HCT116 (cell line): ENCODE measurements around the gene ZNF674. TPM values are rescaled to one million over a fixed set of nuclear protein-coding genes. Genes with fewer than 3 reads are reported as not detected.
"Not testable (repeated sequence)": the region's sequence is repeated elsewhere in the genome, so short reads cannot be mapped to it uniquely, and the experiment has no call there.

Experiments
- ATAC-seq: fragments of 200-7000 bp; cut with Tn5 transposase; 2 replicates; pipeline ENCODE4 v1.9.1; 2020; ENCODE audit warnings: mild to moderate bottlenecking, moderate library complexity
- BruUV-seq: library from RNA; stranded (reverse); fragments of 400-500 nt; replicated peaks from 2 replicates; lab custom pipeline; 2021; lab: Mats Ljungman, UMichigan
- CTCF ChIA-PET: fragments of 300-600 bp; sonication (Branson Sonifier 250); formaldehyde crosslinking; loops from one replicate; lab custom pipeline; 2021; ENCODE audit warnings: antibody characterized with exemption; lab: Charles Lee
- POLR2A ChIA-PET: fragments of 300-600, 350-600 bp; sonication (Branson Sonifier 250); formaldehyde crosslinking; loops from one replicate; lab custom pipeline; 2021; ENCODE audit warnings: antibody characterized with exemption; lab: Charles Lee
- RAD21 ChIA-PET, 2 experiments: fragments of 300-600 bp; sonication (Branson Sonifier 250); formaldehyde crosslinking; loops; one replicate each; lab custom pipeline; 2023; ENCODE audit warnings: low total read pairs in 2 of 2; ENCODE audit not compliant: uncharacterized antibody in 2 of 2, unreplicated experiment in 2 of 2, low non-redundant PET in 1 of 2; lab: Charles Lee
- DNase-seq: peaks from one replicate; pipeline ENCODE4 v3.0.0-alpha.2; 2010; ENCODE audit warnings: low read depth, low spot score
- H2AFZ ChIP-seq: fragments of 200-600 bp; shearing (Covaris generic), sonication (generic); 2 replicates; pipeline ENCODE4 v1.6.1; 2017; ENCODE audit warnings: low read depth, mixed run types, mixed read lengths, antibody characterized with exemption, low read length; ENCODE audit not compliant: poor library complexity, severe bottlenecking
- H3K27ac ChIP-seq: 2 replicates; pipeline ENCODE4 v1.5.1; 2012; ENCODE audit warnings: low read depth, low read length
- H3K27me3 ChIP-seq: fragments of 200-600 bp; sonication (generic); 2 replicates; pipeline ENCODE4 v1.6.1; 2016; ENCODE audit warnings: mixed run types, low read length, mixed read lengths; ENCODE audit not compliant: insufficient read depth
- H3K36me3 ChIP-seq, 2 experiments: fragments of 200-500 bp in 1 of 2; fragments of 200-600 bp in 1 of 2; sonication (Bioruptor generic) in 1 of 2; sonication (generic) in 1 of 2; 2 replicates each; pipeline versions ENCODE4 v1.5.1 to v1.6.1; 2014 to 2016; ENCODE audit warnings: low read length in 2 of 2, inconsistent platforms in 1 of 2, mixed read lengths in 1 of 2, mixed run types in 1 of 2; ENCODE audit not compliant: insufficient read depth in 2 of 2, control insufficient read depth in 1 of 2
- H3K4me1 ChIP-seq, 2 experiments: fragments of 200-600 bp in 1 of 2; sonication (generic) in 1 of 2; 2 replicates each; pipeline versions ENCODE4 v1.5.1 to v1.6.1; 2012 to 2017; ENCODE audit warnings: low read length in 2 of 2, inconsistent platforms in 1 of 2, mild to moderate bottlenecking in 1 of 2, mixed read lengths in 1 of 2, mixed run types in 1 of 2, moderate library complexity in 1 of 2; ENCODE audit not compliant: insufficient read depth in 2 of 2, control insufficient read depth in 1 of 2
- H3K4me2 ChIP-seq: fragments of 200-600 bp; sonication (generic); 2 replicates; pipeline ENCODE4 v1.6.1; 2017; ENCODE audit warnings: mixed run types, low read length, mixed read lengths
- H3K4me3 ChIP-seq, 2 experiments: fragments of 200-600 bp in 1 of 2; sonication (generic) in 1 of 2; replicated peaks in 1 of 2; 2 replicates each; pipeline ENCODE4 v1.5.1; 2011 to 2016; ENCODE audit warnings: low read length in 2 of 2, control low read depth in 1 of 2, low read depth in 1 of 2, mild to moderate bottlenecking in 1 of 2, mixed read lengths in 1 of 2, mixed run types in 1 of 2
- H3K79me2 ChIP-seq: fragments of 200-600 bp; sonication (generic); 2 replicates; pipeline ENCODE4 v1.6.1; 2017; ENCODE audit warnings: mild to moderate bottlenecking, mixed run types, low read length, moderate library complexity, mixed read lengths; ENCODE audit not compliant: insufficient read depth
- H3K9ac ChIP-seq: fragments of 200-600 bp; sonication (generic); 2 replicates; pipeline ENCODE4 v1.6.1; 2016; ENCODE audit warnings: low read length, mixed read lengths
- H3K9me2 ChIP-seq: fragments of 200-600 bp; sonication (generic), shearing (Covaris generic); 2 replicates; pipeline ENCODE4 v1.6.1; 2017; ENCODE audit warnings: mixed run types, mild to moderate bottlenecking, moderate library complexity; ENCODE audit not compliant: insufficient read depth
- H3K9me3 ChIP-seq, 2 experiments: fragments of 200-500 bp in 1 of 2; fragments of 200-600 bp in 1 of 2; sonication (Bioruptor generic) in 1 of 2; sonication (generic) in 1 of 2; 2 replicates each; pipeline ENCODE4 v1.6.1; 2014 to 2017; ENCODE audit warnings: low read length in 2 of 2, mixed read lengths in 2 of 2, inconsistent platforms in 1 of 2, low read depth in 1 of 2, mild to moderate bottlenecking in 1 of 2, mixed run types in 1 of 2, moderate library complexity in 1 of 2; ENCODE audit not compliant: control insufficient read depth in 1 of 2, insufficient read depth in 1 of 2
- H4K20me1 ChIP-seq: fragments of 200-600 bp; sonication (generic), shearing (Covaris generic); 2 replicates; pipeline ENCODE4 v1.6.1; 2017; ENCODE audit warnings: mixed run types, mild to moderate bottlenecking, moderate library complexity; ENCODE audit not compliant: insufficient read depth
- CEBPB ChIP-seq: IDR thresholded peaks from 2 replicates; pipeline ENCODE4 v1.6.1; 2012; ENCODE audit warnings: low read depth
- EGR1 ChIP-seq: IDR thresholded peaks from 2 replicates; pipeline ENCODE4 v1.6.1; 2012; ENCODE audit warnings: low read depth
- ELF1 ChIP-seq: IDR thresholded peaks from 2 replicates; pipeline ENCODE4 v1.6.1; 2012; ENCODE audit warnings: low read depth, borderline replicate concordance
- EZH2phosphoT487 ChIP-seq: fragments of 200-600 bp; IDR thresholded peaks from 2 replicates; pipeline ENCODE4 v1.6.1; 2018; ENCODE audit warnings: antibody characterized with exemption, borderline replicate concordance
- POLR2AphosphoS5 ChIP-seq: IDR thresholded peaks from 2 replicates; pipeline ENCODE4 v1.6.1; 2011; ENCODE audit warnings: mild to moderate bottlenecking, low read depth, low read length, moderate library complexity
- RAD21 ChIP-seq: IDR thresholded peaks from 2 replicates; pipeline ENCODE4 v1.6.1; 2012; ENCODE audit warnings: low read depth, mild to moderate bottlenecking
- ZNF274 ChIP-seq: fragments of 200-500 bp; sonication (Bioruptor generic); IDR thresholded peaks from 2 replicates; pipeline ENCODE4 v1.6.1; 2014; ENCODE audit warnings: mild to moderate bottlenecking, low read depth, low read length, inconsistent platforms
- intact Hi-C: fragments of 100-400 bp; cut with micrococcal nuclease; formaldehyde crosslinking; loops from 2 replicates; pipeline ENCODE4 v1.10.0; 2022
- total RNA-seq: library from RNA; stranded (reverse); gene quantifications from one replicate; pipeline ENCODE4 v1.2.1, GENCODE V29; 2021; ENCODE audit not compliant: unreplicated experiment
- TF ChIP-seq, protein P1 (sequence below): IDR thresholded peaks from 2 replicates; pipeline ENCODE4 v1.6.1; 2012; ENCODE audit warnings: low read depth

The ZNF674 gene
- total RNA-seq, 1 experiment from 2014 or later, result 5.2 TPM

DNA sequence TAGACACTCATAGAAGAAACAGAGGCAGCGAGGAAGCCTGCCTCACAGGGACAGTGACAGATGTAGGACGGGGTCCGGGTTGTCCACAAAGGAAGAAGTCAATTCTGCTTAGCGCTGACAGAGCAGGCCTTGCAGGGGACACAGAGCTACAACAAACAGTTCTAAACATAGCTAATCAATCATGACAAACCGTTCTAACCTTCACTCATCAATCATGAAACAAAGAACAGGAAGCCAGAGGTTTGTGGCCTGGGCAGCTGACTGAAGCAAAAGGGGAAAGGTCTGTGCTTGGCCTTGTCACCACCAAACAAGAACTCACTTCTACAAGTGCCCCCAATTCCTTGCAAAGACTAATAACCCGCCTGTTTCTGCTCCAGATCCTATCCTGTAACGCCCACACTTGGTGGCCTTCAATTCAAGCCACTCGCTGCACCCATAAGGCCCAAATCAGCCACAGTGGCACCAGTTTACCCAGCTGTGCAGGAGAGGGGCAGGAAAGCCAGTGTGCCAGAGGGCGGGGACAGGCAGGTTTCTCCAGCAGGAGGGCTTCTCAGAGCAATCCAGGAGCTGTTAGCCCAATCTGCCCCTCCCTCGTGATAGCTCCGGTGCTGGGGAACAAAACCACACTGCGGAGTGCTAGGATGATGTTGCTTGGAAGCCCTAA, 15.3 kb downstream of the ZNF674 start:
- BruUV-seq, H2AFZ ChIP-seq, DNase-seq, H3K9me3 ChIP-seq, H3K27ac ChIP-seq, H3K9me2 ChIP-seq, POLR2A ChIA-PET, intact Hi-C loops, ATAC-seq, H3K79me2 ChIP-seq, H3K36me3 ChIP-seq, H3K4me2 ChIP-seq, H3K27me3 ChIP-seq, RAD21 ChIA-PET, H3K4me3 ChIP-seq, H4K20me1 ChIP-seq, H3K4me1 ChIP-seq, CTCF ChIA-PET, H3K9ac ChIP-seq: not testable (repeated sequence)

DNA sequence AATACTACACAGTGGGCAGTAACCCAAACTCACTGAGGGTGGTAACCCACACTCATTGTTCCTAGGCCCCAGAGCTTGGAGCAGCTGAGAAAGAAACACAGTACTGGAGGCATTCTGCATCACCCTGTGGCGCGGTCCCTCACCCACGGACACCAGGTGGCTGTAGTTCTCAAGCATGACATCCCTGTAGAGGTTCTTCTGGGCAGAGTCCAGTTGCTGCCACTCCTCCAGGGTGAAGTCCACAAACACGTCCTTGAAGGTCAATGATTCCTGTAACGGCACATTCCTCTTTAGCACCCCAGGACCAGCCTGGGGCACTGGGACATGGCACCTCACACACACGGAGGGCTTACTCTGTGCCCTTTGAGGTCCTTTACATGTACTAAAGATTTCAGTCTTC, 16.6 kb downstream of the ZNF674 start:
- H3K9me3 ChIP-seq, H2AFZ ChIP-seq, H3K79me2 ChIP-seq, H3K27me3 ChIP-seq, H4K20me1 ChIP-seq, POLR2A ChIA-PET, H3K4me3 ChIP-seq, ATAC-seq, H3K4me1 ChIP-seq, H3K9me2 ChIP-seq, CTCF ChIA-PET, RAD21 ChIA-PET, H3K27ac ChIP-seq, H3K4me2 ChIP-seq, intact Hi-C loops, BruUV-seq, DNase-seq, H3K36me3 ChIP-seq, H3K9ac ChIP-seq: not testable (repeated sequence)

DNA sequence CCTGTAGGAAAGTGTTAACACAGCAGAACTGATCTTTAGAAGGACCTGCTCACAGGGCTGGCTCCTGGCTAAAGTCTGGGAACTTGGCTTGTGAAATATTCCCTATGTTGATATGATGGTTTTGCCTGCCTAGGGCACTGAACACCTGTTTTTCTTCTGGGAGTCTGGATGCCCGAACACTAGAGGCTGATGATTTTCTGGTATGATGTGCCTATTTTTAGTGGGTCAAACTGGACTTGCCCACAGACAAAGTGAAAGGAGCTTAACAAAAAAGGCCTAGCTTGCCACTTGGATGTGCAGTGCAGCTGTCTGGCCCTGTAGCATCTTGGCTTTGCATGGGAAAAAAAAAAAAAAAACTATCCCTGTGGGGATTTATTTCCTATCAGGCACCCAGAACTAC, 39.1 kb downstream of the ZNF674 start:
- no peak overlapping the region for H3K4me3 ChIP-seq
- H3K4me1 ChIP-seq, result no peaks in the 10 kb centered on the region
- no peaks in the 10 kb centered on the region for H3K9me2 ChIP-seq
- H3K27me3 ChIP-seq, result no peaks in the 10 kb centered on the region
- no peak overlapping the region for H3K27ac ChIP-seq
- ChIA-PET POLR2A (no interaction called here), CTCF (no interaction called here), RAD21 (no interaction called here)
- no peaks in the 10 kb centered on the region for H3K79me2 ChIP-seq
- no peak overlapping the region for H2AFZ ChIP-seq
- DNase-seq (no peak), ATAC-seq (no peak)
- H3K9me3 ChIP-seq, result no peaks in the 10 kb centered on the region
- no TSS peak for BruUV-seq
- H3K4me2 ChIP-seq, result no peak overlapping the region
- H3K36me3 ChIP-seq, result no peaks in the 10 kb centered on the region; a peak in 1 of 4 replicates
- H3K9ac ChIP-seq, result no peak overlapping the region
- intact Hi-C loops, result no loop called here
- H4K20me1 ChIP-seq, result no peaks in the 10 kb centered on the region
- TF ChIP-seq RAD21 (no peak), POLR2AphosphoS5 (no peak), EGR1 (no peak), CEBPB (no peak), EZH2phosphoT487 (no peak), ELF1 (no peak), ZNF274 (no peak)
- TF ChIP-seq, protein P1, sequence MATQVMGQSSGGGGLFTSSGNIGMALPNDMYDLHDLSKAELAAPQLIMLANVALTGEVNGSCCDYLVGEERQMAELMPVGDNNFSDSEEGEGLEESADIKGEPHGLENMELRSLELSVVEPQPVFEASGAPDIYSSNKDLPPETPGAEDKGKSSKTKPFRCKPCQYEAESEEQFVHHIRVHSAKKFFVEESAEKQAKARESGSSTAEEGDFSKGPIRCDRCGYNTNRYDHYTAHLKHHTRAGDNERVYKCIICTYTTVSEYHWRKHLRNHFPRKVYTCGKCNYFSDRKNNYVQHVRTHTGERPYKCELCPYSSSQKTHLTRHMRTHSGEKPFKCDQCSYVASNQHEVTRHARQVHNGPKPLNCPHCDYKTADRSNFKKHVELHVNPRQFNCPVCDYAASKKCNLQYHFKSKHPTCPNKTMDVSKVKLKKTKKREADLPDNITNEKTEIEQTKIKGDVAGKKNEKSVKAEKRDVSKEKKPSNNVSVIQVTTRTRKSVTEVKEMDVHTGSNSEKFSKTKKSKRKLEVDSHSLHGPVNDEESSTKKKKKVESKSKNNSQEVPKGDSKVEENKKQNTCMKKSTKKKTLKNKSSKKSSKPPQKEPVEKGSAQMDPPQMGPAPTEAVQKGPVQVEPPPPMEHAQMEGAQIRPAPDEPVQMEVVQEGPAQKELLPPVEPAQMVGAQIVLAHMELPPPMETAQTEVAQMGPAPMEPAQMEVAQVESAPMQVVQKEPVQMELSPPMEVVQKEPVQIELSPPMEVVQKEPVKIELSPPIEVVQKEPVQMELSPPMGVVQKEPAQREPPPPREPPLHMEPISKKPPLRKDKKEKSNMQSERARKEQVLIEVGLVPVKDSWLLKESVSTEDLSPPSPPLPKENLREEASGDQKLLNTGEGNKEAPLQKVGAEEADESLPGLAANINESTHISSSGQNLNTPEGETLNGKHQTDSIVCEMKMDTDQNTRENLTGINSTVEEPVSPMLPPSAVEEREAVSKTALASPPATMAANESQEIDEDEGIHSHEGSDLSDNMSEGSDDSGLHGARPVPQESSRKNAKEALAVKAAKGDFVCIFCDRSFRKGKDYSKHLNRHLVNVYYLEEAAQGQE, result no peak
